ENCODE measurements around the gene SYNDIG1.

GRCh38 chr20:24587384-24588046 is 118.1 kb downstream of the SYNDIG1 start:
- TF ChIP-seq CTCF (IDR thresholded peaks at IDR 0.05) (no peak), POLR2A (IDR thresholded peaks at IDR 0.05) (no peak)
